Vagina (tissue), 2 donors: Measurements from ENCODE around the gene KIF1A.

Experiments used
- POLR2AphosphoS5 ChIP-seq, 2 donors: sonication (generic); formaldehyde crosslinking; IDR thresholded peaks; one replicate each; pipeline ENCODE4 v1.9.0; 2017; ENCODE audit warnings: antibody characterized with exemption in 2 of 2, mild to moderate bottlenecking in 2 of 2, low read depth in 1 of 2; ENCODE audit not compliant: insufficient read depth in 1 of 2
- TF ChIP-seq, protein P1 (sequence below), 3 experiments: fragments of 450-650 bp in 2 of 3; fragments of 200-600 bp in 1 of 3; sonication (generic) in 1 of 3; IDR thresholded peaks; one replicate each; pipeline ENCODE4 v1.5.1; 2017 to 2019; ENCODE audit warnings: antibody characterized with exemption in 3 of 3, mild to moderate bottlenecking in 2 of 3, moderate library complexity in 2 of 3

DNA sequence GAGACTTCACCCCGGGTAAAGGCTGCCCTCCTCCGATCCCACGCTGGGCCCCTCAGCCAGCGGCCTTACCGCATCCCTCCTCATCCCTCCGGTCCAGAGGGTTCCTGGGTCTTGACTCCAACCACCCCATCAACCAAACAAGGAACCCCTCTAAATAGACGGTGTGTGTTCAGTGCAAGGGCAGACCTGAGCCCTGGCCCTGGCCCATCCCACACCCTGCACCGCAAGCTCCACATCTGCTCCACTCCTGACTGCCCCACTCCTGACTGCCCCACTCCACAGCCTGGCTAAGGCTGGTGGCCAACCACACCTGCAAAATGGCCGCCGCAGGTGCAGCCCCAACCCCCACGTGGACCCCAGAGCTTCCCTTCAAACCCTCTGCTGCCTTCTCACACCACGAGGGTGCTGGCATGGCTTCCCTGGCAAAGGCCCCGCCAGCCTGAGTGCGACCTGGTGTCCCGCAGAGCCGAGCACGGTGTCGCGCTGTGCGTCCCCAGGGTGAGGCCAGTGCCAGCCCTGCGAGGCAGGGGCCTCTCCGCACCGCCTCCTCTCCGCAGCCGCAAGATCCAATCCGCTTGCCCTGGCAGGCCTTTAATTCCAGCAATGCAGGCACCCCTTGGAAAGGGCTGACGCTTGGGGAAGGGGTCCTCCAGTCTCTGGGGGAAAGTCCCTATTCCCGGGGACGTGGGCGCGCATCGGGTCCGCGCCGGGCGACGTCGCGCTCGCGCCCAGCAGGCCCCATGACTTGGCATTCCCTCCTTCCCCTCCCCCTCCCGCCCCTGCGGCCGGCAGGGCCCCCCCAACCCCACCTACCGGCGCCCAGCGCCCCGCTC is 1.5 kb downstream of the KIF1A start:
- TF ChIP-seq, protein P1, sequence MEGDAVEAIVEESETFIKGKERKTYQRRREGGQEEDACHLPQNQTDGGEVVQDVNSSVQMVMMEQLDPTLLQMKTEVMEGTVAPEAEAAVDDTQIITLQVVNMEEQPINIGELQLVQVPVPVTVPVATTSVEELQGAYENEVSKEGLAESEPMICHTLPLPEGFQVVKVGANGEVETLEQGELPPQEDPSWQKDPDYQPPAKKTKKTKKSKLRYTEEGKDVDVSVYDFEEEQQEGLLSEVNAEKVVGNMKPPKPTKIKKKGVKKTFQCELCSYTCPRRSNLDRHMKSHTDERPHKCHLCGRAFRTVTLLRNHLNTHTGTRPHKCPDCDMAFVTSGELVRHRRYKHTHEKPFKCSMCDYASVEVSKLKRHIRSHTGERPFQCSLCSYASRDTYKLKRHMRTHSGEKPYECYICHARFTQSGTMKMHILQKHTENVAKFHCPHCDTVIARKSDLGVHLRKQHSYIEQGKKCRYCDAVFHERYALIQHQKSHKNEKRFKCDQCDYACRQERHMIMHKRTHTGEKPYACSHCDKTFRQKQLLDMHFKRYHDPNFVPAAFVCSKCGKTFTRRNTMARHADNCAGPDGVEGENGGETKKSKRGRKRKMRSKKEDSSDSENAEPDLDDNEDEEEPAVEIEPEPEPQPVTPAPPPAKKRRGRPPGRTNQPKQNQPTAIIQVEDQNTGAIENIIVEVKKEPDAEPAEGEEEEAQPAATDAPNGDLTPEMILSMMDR (IDR thresholded peaks at IDR 0.05), result no peak
- no peak for TF ChIP-seq POLR2AphosphoS5 (IDR thresholded peaks at IDR 0.05; ENCODE audit: insufficient read depth in 1 of 2, low read depth in 1 of 2)
